ENCODE data around the gene SHMT2. TPM values are rescaled to one million over a fixed set of nuclear protein-coding genes. Genes with fewer than 3 reads are reported as not detected.

Gene SHMT2
- total RNA-seq, 4 donors from 2014 or later, result 41.3 to 107 (median 46.4) TPM

GRCh38 chr12:57243521-57244311 lies 14.2 kb downstream of the SHMT2 start:
- in situ Hi-C loops (cut with MboI; ENCODE audit: low sequenced_read_pairs in 4 of 4) (loop anchor here in 1 of 4 donors (10.0 kb wide), 1 partner anchor 191 kb away; the partner anchor contains the start of genes INHBC and R3HDM2), intact Hi-C loops (cut with DNase I; ENCODE audit: low total_unique reads) (loop anchor here (2.0 kb wide), 1 partner anchor 209 kb away; no protein-coding TSS in a partner anchor)
- DNase-seq (peak in 1 of 2 donors; percentile 50), ATAC-seq (no peak)
- no peaks in the 10 kb centered on the region for H3K9me3 ChIP-seq
- H3K27ac ChIP-seq, result peak overlapping the region; percentile 26 to 91 (median 77)
- peak overlapping the region in 3 of 4 donors; percentile 29 to 48 (median 44) for H3K4me3 ChIP-seq
- H3K27me3 ChIP-seq, result peaks cover 0 to 4% (median 0%) of the 10 kb centered on the region in 3 donors
- H3K36me3 ChIP-seq, result peaks cover 0 to 38% of the 10 kb centered on the region in 2 donors
- peak; percentile 19 to 68 (median 67) for TF ChIP-seq CTCF (IDR thresholded peaks at IDR 0.05 in 4 of 5, conservative IDR thresholded peaks at IDR 0.05 in 1 of 5)
- TF ChIP-seq POLR2A (IDR thresholded peaks at IDR 0.05), result no peak
- peaks cover 66 to 81% of the 10 kb centered on the region in 2 donors for H3K4me1 ChIP-seq

GRCh38 chr12:57244312-57244696 lies 14.8 kb downstream of the SHMT2 start:
- TF ChIP-seq CTCF (IDR thresholded peaks at IDR 0.05 in 4 of 5, conservative IDR thresholded peaks at IDR 0.05 in 1 of 5), result no peak
- TF ChIP-seq POLR2A (IDR thresholded peaks at IDR 0.05), result no peak
- intact Hi-C loops (cut with DNase I; ENCODE audit: low total_unique reads) (no loop called here), in situ Hi-C loops (cut with MboI; ENCODE audit: low sequenced_read_pairs in 4 of 4) (loop anchor here in 1 of 4 donors (10.0 kb wide), 1 partner anchor 190 kb away; the partner anchor contains the start of genes INHBC and R3HDM2)
- H3K27ac ChIP-seq, result peak overlapping the region; percentile 26 to 91 (median 77)
- ATAC-seq (no peak), DNase-seq (no peak)
- peaks cover 68 to 85% of the 10 kb centered on the region in 2 donors for H3K4me1 ChIP-seq
- no peaks in the 10 kb centered on the region for H3K9me3 ChIP-seq
- no peak overlapping the region for H3K4me3 ChIP-seq
- peaks cover 0 to 4% (median 0%) of the 10 kb centered on the region in 3 donors for H3K27me3 ChIP-seq
- H3K36me3 ChIP-seq, result peaks cover 0 to 38% of the 10 kb centered on the region in 2 donors

- H3K4me3 ChIP-seq, result no peak overlapping the region
- peaks cover 0 to 38% of the 10 kb centered on the region in 2 donors for H3K36me3 ChIP-seq
- H3K27me3 ChIP-seq, result peaks cover 0 to 4% (median 0%) of the 10 kb centered on the region in 3 donors
- ATAC-seq (no peak), DNase-seq (no peak)
- peak overlapping the region; percentile 42 to 91 (median 82) for H3K27ac ChIP-seq
- in situ Hi-C loops (cut with MboI; ENCODE audit: low sequenced_read_pairs in 4 of 4) (loop anchor here in 1 of 4 donors (10.0 kb wide), 1 partner anchor 188 kb away; the partner anchor contains the start of genes INHBC and R3HDM2), intact Hi-C loops (cut with DNase I; ENCODE audit: low total_unique reads) (no loop called here)
- peaks cover 62 to 68% of the 10 kb centered on the region in 2 donors for H3K4me1 ChIP-seq
- no peaks in the 10 kb centered on the region for H3K9me3 ChIP-seq
- TF ChIP-seq CTCF (IDR thresholded peaks at IDR 0.05 in 4 of 5, conservative IDR thresholded peaks at IDR 0.05 in 1 of 5), result no peak
- TF ChIP-seq POLR2A (IDR thresholded peaks at IDR 0.05), result no peak
Observed at GRCh38 chr12:57247041-57247440, 17.5 kb downstream of the SHMT2 start.

- Histone ChIP-seq H3K36me3 (peaks cover 0 to 33% of the 10 kb centered on the region in 2 donors), H3K9me3 (no peaks in the 10 kb centered on the region), H3K27me3 (no peaks in the 10 kb centered on the region), H3K4me3 (peak overlapping the region; percentile 45 to 63 (median 61)), H3K4me1 (peaks cover 44 to 48% of the 10 kb centered on the region in 2 donors), H3K27ac (peak overlapping the region; percentile 88 to 96 (median 91))
- ATAC-seq, result peak in 1 of 2 donors; percentile 8
- in situ Hi-C loops (cut with MboI; ENCODE audit: low sequenced_read_pairs in 4 of 4) (loop anchor here in 1 of 4 donors (10.0 kb wide), 1 partner anchor 186 kb away; the partner anchor contains the start of genes INHBC and R3HDM2), intact Hi-C loops (cut with DNase I; ENCODE audit: low total_unique reads) (no loop called here)
- TF ChIP-seq POLR2A (IDR thresholded peaks at IDR 0.05) (no peak), CTCF (IDR thresholded peaks at IDR 0.05 in 4 of 5, conservative IDR thresholded peaks at IDR 0.05 in 1 of 5) (no peak)
- DNase-seq, result peak in 1 of 2 donors; percentile 17
Observed at GRCh38 chr12:57248934-57249742, 19.6 kb downstream of the SHMT2 start.

Data from gastrocnemius medialis (tissue), 4 donors.